IPS DF 4.7 (cell line): ENCODE data around the gene JUN.
"Not testable (repeated sequence)": the region's sequence is repeated elsewhere in the genome, so short reads cannot be mapped to it uniquely, and the experiment has no call there.

Experiments used
- DNase-seq: peaks from one replicate; pipeline ENCODE4 v3.0.0-alpha.2; 2013; ENCODE audit warnings: low spot score; ENCODE audit errors: extremely low read depth

JUN gene

GRCh38 chr1:58809325-58810010 lies 25.6 kb upstream of the JUN start:
- DNase-seq: no peak

- no peak for DNase-seq
These were observed 24.2 kb upstream of the JUN start for GRCh38 chr1:58808077-58808476.

GRCh38 chr1:58805716-58806571 lies 22.1 kb upstream of the JUN start:
- DNase-seq: no peak

GRCh38 chr1:58804853-58805565 lies 21.2 kb upstream of the JUN start:
- DNase-seq: no peak

- DNase-seq: no peak
These were observed 20.0 kb upstream of the JUN start for GRCh38 chr1:58803858-58804257.

- DNase-seq: no peak
These were observed 19.0 kb upstream of the JUN start for GRCh38 chr1:58802640-58803399.

GRCh38 chr1:58801286-58801685 lies 17.4 kb upstream of the JUN start:
- DNase-seq: not testable (repeated sequence)

- DNase-seq: no peak
These were observed 15.8 kb upstream of the JUN start for GRCh38 chr1:58799650-58800049.

GRCh38 chr1:58798910-58799442 lies 15.1 kb upstream of the JUN start:
- DNase-seq: no peak

- DNase-seq: no peak
These were observed 12.6 kb upstream of the JUN start for GRCh38 chr1:58796416-58796815.

GRCh38 chr1:58794585-58794984 lies 10.7 kb upstream of the JUN start:
- DNase-seq: no peak

- no peak for DNase-seq
These were observed 9.0 kb upstream of the JUN start for GRCh38 chr1:58792846-58793245.

GRCh38 chr1:58791106-58791505 lies 7.3 kb upstream of the JUN start:
- DNase-seq: no peak

GRCh38 chr1:58789996-58790660 lies 6.3 kb upstream of the JUN start:
- no peak for DNase-seq

- no peak for DNase-seq
These were observed 5.5 kb upstream of the JUN start for GRCh38 chr1:58789322-58789856.

GRCh38 chr1:58788259-58788658 lies 4.4 kb upstream of the JUN start:
- DNase-seq: no peak

GRCh38 chr1:58786927-58787245 lies 3.0 kb upstream of the JUN start:
- DNase-seq: no peak

- DNase-seq: no peak
These were observed 2.5 kb upstream of the JUN start for GRCh38 chr1:58786184-58786926.

GRCh38 chr1:58785442-58786058 lies 1.7 kb upstream of the JUN start:
- DNase-seq: no peak
